ENCODE data around the gene PF4V1. TPM values are rescaled to one million over a fixed set of nuclear protein-coding genes. Genes with fewer than 3 reads are reported as not detected.
A peak's percentile ranks its signal among the peaks of the same experiment; 100 is the strongest.

Gene PF4V1
- polyA plus RNA-seq, 1 donor, result 0.24 TPM

- no peak overlapping the region for H3K4me3 ChIP-seq (ENCODE audit: low read length)
- no peak overlapping the region for H3K27ac ChIP-seq (ENCODE audit: low read length)
- no peaks in the 10 kb centered on the region for H3K27me3 ChIP-seq (ENCODE audit: control insufficient read depth, insufficient read depth, low read length)
- no peaks in the 10 kb centered on the region for H3K9me3 ChIP-seq (ENCODE audit: control insufficient read depth, low read depth, low read length)
- no peak for DNase-seq
- no peaks in the 10 kb centered on the region for H3K36me3 ChIP-seq (ENCODE audit: control insufficient read depth, insufficient read depth, low read length)
- no peaks in the 10 kb centered on the region for H3K4me1 ChIP-seq (ENCODE audit: control insufficient read depth, insufficient read depth, low read length)
These were observed 29.3 kb upstream of the PF4V1 start for GRCh38 chr4:73823760-73824159.

GRCh38 chr4:73828956-73829355 lies 24.1 kb upstream of the PF4V1 start:
- no CpG with 5 or more reads among the region's 3 CpGs for WGBS (ENCODE audit: insufficient coverage, low lambda C conversion rate)
- DNase-seq, result no peak
- H3K4me3 ChIP-seq (ENCODE audit: low read length), result no peak overlapping the region
- H3K36me3 ChIP-seq (ENCODE audit: control insufficient read depth, insufficient read depth, low read length), result no peaks in the 10 kb centered on the region
- H3K9me3 ChIP-seq (ENCODE audit: control insufficient read depth, low read depth, low read length), result no peaks in the 10 kb centered on the region
- H3K4me1 ChIP-seq (ENCODE audit: control insufficient read depth, insufficient read depth, low read length), result no peaks in the 10 kb centered on the region
- H3K27ac ChIP-seq (ENCODE audit: low read length), result no peak overlapping the region
- peaks cover 2% of the 10 kb centered on the region for H3K27me3 ChIP-seq (ENCODE audit: control insufficient read depth, insufficient read depth, low read length)

GRCh38 chr4:73831569-73831968 lies 21.5 kb upstream of the PF4V1 start:
- Histone ChIP-seq H3K9me3 (ENCODE audit: control insufficient read depth, low read depth, low read length) (no peaks in the 10 kb centered on the region), H3K27me3 (ENCODE audit: control insufficient read depth, insufficient read depth, low read length) (peaks cover 7% of the 10 kb centered on the region), H3K4me1 (ENCODE audit: control insufficient read depth, insufficient read depth, low read length) (no peaks in the 10 kb centered on the region), H3K36me3 (ENCODE audit: control insufficient read depth, insufficient read depth, low read length) (no peaks in the 10 kb centered on the region), H3K27ac (ENCODE audit: low read length) (no peak overlapping the region), H3K4me3 (ENCODE audit: low read length) (no peak overlapping the region)
- WGBS (ENCODE audit: insufficient coverage, low lambda C conversion rate), result no CpG with 5 or more reads among the region's 2 CpGs
- DNase-seq, result no peak

- peaks cover 5% of the 10 kb centered on the region for H3K4me1 ChIP-seq (ENCODE audit: control insufficient read depth, insufficient read depth, low read length)
- no CpG with 5 or more reads among the region's 1 CpG for WGBS (ENCODE audit: insufficient coverage, low lambda C conversion rate)
- no peaks in the 10 kb centered on the region for H3K9me3 ChIP-seq (ENCODE audit: control insufficient read depth, low read depth, low read length)
- peaks cover 16% of the 10 kb centered on the region for H3K27me3 ChIP-seq (ENCODE audit: control insufficient read depth, insufficient read depth, low read length)
- no peak overlapping the region for H3K4me3 ChIP-seq (ENCODE audit: low read length)
- H3K27ac ChIP-seq (ENCODE audit: low read length), result no peak overlapping the region
- DNase-seq, result no peak
- H3K36me3 ChIP-seq (ENCODE audit: control insufficient read depth, insufficient read depth, low read length), result no peaks in the 10 kb centered on the region
These were observed 20.4 kb upstream of the PF4V1 start for GRCh38 chr4:73832651-73833237.

- peaks cover 5% of the 10 kb centered on the region for H3K4me1 ChIP-seq (ENCODE audit: control insufficient read depth, insufficient read depth, low read length)
- H3K9me3 ChIP-seq (ENCODE audit: control insufficient read depth, low read depth, low read length), result no peaks in the 10 kb centered on the region
- H3K36me3 ChIP-seq (ENCODE audit: control insufficient read depth, insufficient read depth, low read length), result no peaks in the 10 kb centered on the region
- WGBS (ENCODE audit: insufficient coverage, low lambda C conversion rate), result no CpG with 5 or more reads among the region's 41 CpGs
- H3K27ac ChIP-seq (ENCODE audit: low read length), result no peak within 1 kb of the TSS
- peak within 1 kb of the TSS; percentile 10 for H3K4me3 ChIP-seq (ENCODE audit: low read length)
- H3K27me3 ChIP-seq (ENCODE audit: control insufficient read depth, insufficient read depth, low read length), result peaks cover 24% of the 10 kb centered on the region
- DNase-seq, result peak in 1 of 2 donors; percentile 25
These were observed 16.5 kb upstream of the PF4V1 start, which contains the start of gene CXCL6 for GRCh38 chr4:73836373-73837279. Gene CXCL6 (plus strand): TSS chr4:73836678. CDS start chr4:73836751, 73 bp downstream.

GRCh38 chr4:73839071-73839470 lies 14.0 kb upstream of the PF4V1 start:
- Histone ChIP-seq H3K4me1 (ENCODE audit: control insufficient read depth, insufficient read depth, low read length) (peaks cover 5% of the 10 kb centered on the region), H3K9me3 (ENCODE audit: control insufficient read depth, low read depth, low read length) (no peaks in the 10 kb centered on the region), H3K36me3 (ENCODE audit: control insufficient read depth, insufficient read depth, low read length) (no peaks in the 10 kb centered on the region), H3K27ac (ENCODE audit: low read length) (no peak overlapping the region), H3K4me3 (ENCODE audit: low read length) (no peak overlapping the region), H3K27me3 (ENCODE audit: control insufficient read depth, insufficient read depth, low read length) (peaks cover 22% of the 10 kb centered on the region)
- 100% methylated on average over 1 of the region's 5 CpGs for WGBS (ENCODE audit: insufficient coverage, low lambda C conversion rate)
- DNase-seq, result no peak

- no peak for DNase-seq
- WGBS (ENCODE audit: insufficient coverage, low lambda C conversion rate), result 75% methylated on average over 3 of the region's 3 CpGs
- Histone ChIP-seq H3K27ac (ENCODE audit: low read length) (no peak overlapping the region), H3K4me1 (ENCODE audit: control insufficient read depth, insufficient read depth, low read length) (peaks cover 5% of the 10 kb centered on the region), H3K36me3 (ENCODE audit: control insufficient read depth, insufficient read depth, low read length) (no peaks in the 10 kb centered on the region), H3K4me3 (ENCODE audit: low read length) (no peak overlapping the region), H3K9me3 (ENCODE audit: control insufficient read depth, low read depth, low read length) (no peaks in the 10 kb centered on the region), H3K27me3 (ENCODE audit: control insufficient read depth, insufficient read depth, low read length) (peaks cover 22% of the 10 kb centered on the region)
These were observed 13.4 kb upstream of the PF4V1 start for GRCh38 chr4:73839715-73840114.

- Histone ChIP-seq H3K27me3 (ENCODE audit: control insufficient read depth, insufficient read depth, low read length) (peaks cover 18% of the 10 kb centered on the region), H3K9me3 (ENCODE audit: control insufficient read depth, low read depth, low read length) (no peaks in the 10 kb centered on the region), H3K27ac (ENCODE audit: low read length) (no peak overlapping the region), H3K36me3 (ENCODE audit: control insufficient read depth, insufficient read depth, low read length) (no peaks in the 10 kb centered on the region), H3K4me3 (ENCODE audit: low read length) (no peak overlapping the region), H3K4me1 (ENCODE audit: control insufficient read depth, insufficient read depth, low read length) (peaks cover 5% of the 10 kb centered on the region)
- no peak for DNase-seq
- no CpG with 5 or more reads among the region's 4 CpGs for WGBS (ENCODE audit: insufficient coverage, low lambda C conversion rate)
These were observed 11.7 kb upstream of the PF4V1 start for GRCh38 chr4:73841243-73841925.

GRCh38 chr4:73842696-73843095 lies 10.4 kb upstream of the PF4V1 start:
- Histone ChIP-seq H3K36me3 (ENCODE audit: control insufficient read depth, insufficient read depth, low read length) (no peaks in the 10 kb centered on the region), H3K4me3 (ENCODE audit: low read length) (no peak overlapping the region), H3K27ac (ENCODE audit: low read length) (no peak overlapping the region), H3K4me1 (ENCODE audit: control insufficient read depth, insufficient read depth, low read length) (no peaks in the 10 kb centered on the region), H3K9me3 (ENCODE audit: control insufficient read depth, low read depth, low read length) (no peaks in the 10 kb centered on the region), H3K27me3 (ENCODE audit: control insufficient read depth, insufficient read depth, low read length) (peaks cover 10% of the 10 kb centered on the region)
- no peak for DNase-seq

- no peak for DNase-seq
- H3K9me3 ChIP-seq (ENCODE audit: control insufficient read depth, low read depth, low read length), result no peaks in the 10 kb centered on the region
- H3K27ac ChIP-seq (ENCODE audit: low read length), result no peak overlapping the region
- no peak overlapping the region for H3K4me3 ChIP-seq (ENCODE audit: low read length)
- no peaks in the 10 kb centered on the region for H3K36me3 ChIP-seq (ENCODE audit: control insufficient read depth, insufficient read depth, low read length)
- H3K27me3 ChIP-seq (ENCODE audit: control insufficient read depth, insufficient read depth, low read length), result peaks cover 12% of the 10 kb centered on the region
- H3K4me1 ChIP-seq (ENCODE audit: control insufficient read depth, insufficient read depth, low read length), result no peaks in the 10 kb centered on the region
These were observed 9.7 kb upstream of the PF4V1 start for GRCh38 chr4:73843369-73843768.

All from large intestine (tissue), 3 donors.